GM19467 (cell line): ENCODE results near the gene L1CAM.
"Not testable (repeated sequence)": the region's sequence is repeated elsewhere in the genome, so short reads cannot be mapped to it uniquely, and the experiment has no call there.

Source experiments
- ATAC-seq: cut with Tn5 transposase; IDR thresholded peaks from one replicate; pipeline ENCODE4 v1.9.1; 2021; ENCODE audit warnings: mild to moderate bottlenecking, moderate library complexity; ENCODE audit not compliant: unreplicated experiment

The L1CAM gene

DNA sequence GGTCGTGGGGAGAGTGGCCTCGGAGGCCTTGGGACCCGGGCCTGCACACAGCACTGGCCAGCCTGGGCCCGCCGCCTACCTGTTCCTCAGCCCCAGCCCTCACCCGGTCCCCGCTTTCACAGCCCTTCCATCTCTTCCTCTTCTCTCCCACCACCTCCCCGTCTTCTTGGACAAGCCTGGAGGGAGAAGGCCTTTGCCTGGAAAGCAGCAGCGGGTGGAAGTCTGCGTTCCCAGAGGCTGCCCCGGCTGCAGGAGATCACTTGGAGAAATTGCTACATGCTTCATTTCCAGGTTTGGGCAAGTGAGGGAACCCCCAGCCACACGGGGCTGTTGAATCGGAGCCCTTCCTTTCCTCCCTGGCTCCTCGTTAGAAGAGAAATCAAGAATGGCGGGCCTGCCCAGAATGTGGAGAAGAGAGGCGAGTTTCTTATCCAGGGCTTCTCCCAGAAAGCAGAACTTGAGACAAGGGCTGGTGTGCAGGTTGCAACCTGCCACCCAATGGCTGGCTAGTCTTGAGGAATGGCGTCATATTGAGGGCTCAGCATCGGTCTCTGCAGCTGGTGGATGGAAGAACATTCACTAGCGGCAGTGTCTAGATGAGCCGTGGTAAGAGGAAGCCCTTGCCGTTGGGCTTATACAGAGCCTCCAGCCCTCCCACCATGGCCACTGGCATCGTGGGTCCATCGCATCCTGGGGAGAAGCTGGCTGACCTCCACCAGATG, 54.4 kb downstream of the L1CAM start:
- ATAC-seq: no peak

GRCh38 chrX:153830640-153831428, 55.1 kb downstream of the L1CAM start:
- ATAC-seq: no peak

DNA sequence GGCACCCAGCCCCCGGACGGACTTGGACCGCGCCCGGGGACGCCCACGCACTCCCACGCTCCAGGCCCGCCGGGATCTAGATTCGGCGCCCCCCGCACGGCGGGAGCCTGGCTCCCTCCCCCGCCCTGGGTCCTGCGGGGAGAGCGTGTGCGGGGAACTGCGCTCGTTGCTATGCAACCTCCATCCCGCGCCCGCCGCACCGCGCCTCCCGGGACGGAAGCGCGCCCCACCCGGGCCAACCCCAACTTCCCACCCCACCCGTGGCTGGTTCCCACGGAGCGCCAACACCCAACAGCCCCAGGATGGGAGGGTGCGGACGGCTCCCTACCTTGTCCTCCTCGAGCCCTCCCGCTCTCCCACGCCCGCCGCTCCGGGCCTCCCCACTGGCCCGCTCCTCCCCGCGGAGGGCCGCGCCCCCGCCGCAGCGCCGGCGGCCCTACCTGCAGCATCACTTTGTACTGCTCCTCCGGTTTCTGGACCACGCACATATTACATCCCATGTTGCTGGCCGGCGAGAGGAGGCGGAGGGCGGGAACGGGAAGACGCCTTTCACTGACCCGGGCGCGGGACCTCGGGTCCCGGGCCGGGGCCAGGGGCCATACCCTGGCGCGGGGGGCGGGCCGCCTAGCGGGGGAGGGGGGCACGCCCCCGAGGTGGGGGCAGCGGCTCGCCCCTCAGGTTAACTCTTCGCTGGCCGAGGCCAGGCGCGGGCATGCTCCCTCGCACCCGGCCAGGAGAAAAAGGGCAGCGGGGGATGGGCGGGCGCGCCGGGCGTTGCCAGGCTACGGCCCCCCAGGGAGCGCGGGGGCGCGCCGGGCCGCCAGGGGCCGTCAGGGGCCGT, 56.0 kb downstream of the L1CAM start, which contains the start of gene PDZD4:
Gene PDZD4 (minus strand): TSS at position 746 of the 841 bp plus-strand sequence. CDS start 246 bp downstream, at position 500.
- no peak for ATAC-seq

DNA sequence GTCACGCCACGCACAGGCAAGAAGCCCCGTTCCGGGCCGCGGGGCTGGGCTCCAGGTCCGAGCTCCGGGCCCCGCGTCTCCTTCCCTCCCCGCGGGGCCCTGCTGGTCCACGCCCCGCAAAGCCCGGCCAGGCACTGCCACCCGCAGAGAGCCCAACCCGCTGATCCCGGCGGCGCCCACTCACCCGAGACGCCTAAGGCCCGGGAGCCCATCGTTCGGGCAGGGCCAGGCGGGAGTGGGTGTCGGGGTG, 56.5 kb downstream of the L1CAM start:
- no peak for ATAC-seq

GRCh38 chrX:153828723-153829548, 57.0 kb downstream of the L1CAM start:
- no peak for ATAC-seq

GRCh38 chrX:153828308-153828707, 57.7 kb downstream of the L1CAM start:
- ATAC-seq: no peak

- ATAC-seq: no peak
These were observed 58.1 kb downstream of the L1CAM start for GRCh38 chrX:153827903-153828302.

DNA sequence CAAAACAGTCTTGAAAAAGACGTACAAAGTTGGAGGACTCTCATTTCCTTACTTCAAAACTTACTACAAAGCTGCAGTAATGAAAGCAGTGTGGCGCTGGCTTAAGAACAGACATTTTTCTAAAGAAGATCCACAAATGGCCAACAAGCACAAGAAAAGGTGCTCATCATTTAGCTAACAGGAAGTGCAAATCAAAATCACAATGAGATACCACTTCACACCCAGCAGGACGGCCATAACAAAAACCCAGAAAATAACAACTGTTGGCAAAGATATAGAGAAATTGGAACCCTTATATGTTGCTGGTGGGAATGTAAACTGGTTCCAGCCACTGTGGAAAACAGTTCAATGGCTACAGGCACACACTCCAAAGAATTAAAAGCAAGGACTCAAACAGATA, 59.0 kb downstream of the L1CAM start:
- no peak for ATAC-seq

DNA sequence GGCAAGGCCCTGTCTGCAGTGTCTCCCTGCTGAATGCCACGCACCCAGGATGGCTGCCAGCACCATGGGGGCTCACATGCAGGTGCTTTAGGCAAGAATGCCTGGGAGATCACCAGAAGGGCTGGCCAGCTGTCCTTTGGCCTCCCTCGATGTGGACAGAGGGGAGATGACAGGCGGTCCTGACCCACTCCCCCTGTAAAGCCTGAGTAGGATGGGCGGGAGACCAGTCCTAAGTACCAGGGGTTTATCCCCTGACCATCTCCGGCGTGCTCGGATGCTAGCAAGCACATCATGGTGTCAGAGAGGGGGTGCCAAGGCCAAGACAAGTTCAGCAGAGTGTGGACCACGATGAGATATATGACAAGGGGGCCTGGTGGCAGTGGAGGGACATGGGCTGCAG, 60.9 kb downstream of the L1CAM start:
- ATAC-seq: no peak

DNA sequence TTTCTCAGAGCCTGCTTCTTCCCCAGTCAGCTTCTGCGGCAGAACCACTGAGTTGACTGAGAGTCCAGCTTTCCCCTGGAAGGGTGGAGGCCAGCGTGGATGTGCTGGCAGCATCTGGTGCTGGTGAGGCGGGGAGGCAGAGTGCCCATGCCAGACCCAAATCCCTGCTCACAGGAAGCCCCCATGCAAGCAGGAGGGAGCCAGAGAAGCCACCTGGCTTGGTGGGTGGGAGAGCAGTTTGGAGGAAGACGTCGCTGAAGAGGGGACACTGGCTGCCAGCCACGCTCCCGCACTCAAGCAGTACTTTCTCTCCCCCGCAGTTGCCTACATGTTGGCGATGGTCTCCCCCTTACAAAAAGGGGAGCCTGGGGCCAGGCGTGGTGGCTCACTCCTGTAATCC, 61.6 kb downstream of the L1CAM start:
- ATAC-seq: no peak

DNA sequence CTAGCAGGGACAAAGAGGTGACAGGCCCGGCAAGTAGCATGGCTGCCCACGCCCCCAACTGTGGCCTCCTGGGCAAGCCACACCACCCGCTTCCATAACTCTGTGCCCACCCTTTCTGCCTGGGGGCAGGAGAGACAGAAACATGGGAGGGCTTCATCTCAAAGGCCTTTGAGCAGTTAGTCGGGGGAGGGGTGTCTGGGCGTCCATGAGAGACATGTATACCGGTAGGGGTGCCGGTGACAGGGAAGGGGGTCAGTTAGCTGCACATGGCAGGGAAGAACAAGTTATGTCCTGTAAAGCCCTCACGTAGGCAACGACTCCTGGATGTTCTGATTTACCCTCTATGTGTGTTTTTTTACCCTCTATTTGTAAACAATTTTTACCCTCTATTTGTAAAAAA, 64.9 kb downstream of the L1CAM start:
- ATAC-seq: no peak

- ATAC-seq: no peak
These were observed 65.4 kb downstream of the L1CAM start for GRCh38 chrX:153820601-153821000.

DNA sequence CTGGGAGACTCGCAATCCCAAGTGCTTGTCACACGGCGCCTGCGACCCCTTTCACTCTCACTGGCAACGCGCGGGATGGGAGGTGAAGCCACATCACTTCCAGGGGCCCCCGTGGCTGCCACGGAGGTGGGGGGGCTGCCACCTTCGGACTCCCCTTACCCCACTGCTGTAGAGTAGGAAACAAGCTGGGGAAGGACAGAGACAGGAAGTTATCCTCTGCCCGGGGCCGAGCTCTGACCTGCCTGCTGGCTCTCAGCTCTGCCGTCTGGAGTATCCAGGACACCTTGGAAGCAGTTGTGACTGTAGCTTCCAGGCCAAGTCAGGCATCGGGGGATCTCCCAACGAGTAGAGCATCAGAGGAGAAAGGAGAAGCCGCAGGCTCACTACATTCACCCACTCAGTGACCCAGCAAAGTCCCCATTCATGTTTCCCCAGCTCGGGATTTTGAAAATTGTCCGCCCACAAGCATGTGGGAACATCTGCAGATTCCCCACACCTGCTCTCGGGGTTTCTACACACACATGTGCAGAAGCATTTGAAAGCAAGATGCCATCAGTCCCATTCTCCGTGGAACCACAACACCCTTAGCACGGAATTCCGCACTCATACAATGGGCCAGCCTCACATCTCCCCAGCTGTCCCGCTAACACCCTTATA, 66.5 kb downstream of the L1CAM start:
- no peak for ATAC-seq

- no peak for ATAC-seq
These were observed 67.2 kb downstream of the L1CAM start for GRCh38 chrX:153818571-153819383.

- ATAC-seq: not testable (repeated sequence)
These were observed 67.9 kb downstream of the L1CAM start for GRCh38 chrX:153818064-153818463.

DNA sequence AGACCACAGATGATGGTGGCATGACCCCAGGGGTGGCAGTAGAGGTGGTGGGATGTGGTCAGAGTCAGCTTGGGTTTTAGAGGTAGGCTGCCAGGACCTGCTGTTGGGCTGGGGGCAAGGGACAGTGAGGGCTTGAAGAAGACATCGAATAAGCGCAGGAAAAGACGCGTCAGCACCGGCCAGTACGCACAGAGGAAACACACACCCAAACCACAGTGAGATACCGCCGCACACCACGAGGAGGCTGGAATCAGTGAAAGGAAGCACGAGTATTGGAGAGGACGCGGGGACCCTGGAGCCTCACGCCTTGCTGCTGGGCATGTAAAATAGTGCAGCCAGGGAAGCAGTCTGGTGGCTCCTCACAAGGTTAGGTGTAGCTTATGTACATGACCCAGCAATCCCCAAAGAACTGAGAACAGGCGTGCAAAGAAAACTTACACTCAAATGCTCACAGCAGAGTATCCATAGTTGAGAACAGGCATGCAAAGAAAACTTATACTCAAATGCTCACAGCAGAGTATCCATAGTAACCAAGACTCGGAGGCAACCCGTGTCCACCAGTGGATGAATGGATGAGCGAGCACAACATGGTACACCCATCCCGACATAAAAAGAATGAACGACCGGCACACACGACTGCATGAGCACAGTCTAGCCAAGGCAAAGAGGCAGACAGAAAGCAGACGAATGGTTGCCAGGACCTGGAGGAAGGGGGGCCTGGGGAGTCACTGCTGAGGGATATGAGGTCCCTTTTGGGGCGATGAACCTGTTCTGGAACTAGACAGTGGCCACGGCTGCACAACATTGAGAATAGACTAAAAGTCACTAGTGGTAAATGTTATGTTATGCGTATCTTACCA, 68.9 kb downstream of the L1CAM start:
- no peak for ATAC-seq

DNA sequence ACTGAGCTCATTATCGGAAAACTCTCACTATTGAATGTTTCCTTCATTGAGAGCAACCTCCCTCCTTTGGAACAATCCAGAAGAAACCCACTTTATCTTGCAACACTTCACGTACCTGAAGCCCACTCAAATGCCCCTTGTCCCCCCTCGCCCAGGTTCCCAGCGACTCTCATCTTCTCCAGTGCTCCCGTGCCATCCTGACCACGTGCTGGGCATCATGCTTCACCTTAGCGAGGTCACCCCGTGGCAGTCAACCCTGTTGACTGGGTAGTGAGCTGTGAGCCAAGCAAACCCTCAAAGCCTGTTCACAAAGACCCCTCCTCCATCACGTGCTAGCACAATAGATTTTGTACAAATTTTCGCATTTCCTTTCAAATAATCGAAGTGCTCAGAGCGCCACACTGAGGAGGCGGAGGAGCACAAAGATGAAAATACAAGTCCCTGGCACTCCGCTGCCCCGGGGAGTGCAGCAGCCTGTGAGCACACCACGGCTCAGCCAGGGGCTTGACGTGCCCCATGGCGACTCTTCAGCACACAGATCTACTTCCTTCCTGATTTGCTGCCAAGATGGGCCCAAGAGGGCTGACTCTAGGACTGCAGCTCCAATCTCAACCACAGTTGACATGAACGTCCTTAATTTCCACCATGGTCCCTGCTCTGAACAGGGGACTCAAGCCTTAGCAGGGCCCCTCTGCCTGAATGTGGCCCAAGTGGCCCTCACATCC, 71.2 kb downstream of the L1CAM start:
- ATAC-seq: no peak

GRCh38 chrX:153813161-153813560, 72.8 kb downstream of the L1CAM start:
- ATAC-seq: no peak
